SK-N-SH (cell line): Measurements from ENCODE around the gene TBX18. TPM values are rescaled to one million over a fixed set of nuclear protein-coding genes. Genes with fewer than 3 reads are reported as not detected.

Source experiments
- CTCF ChIA-PET: fragments of 300-600, 350-600 bp; formaldehyde crosslinking; extraction: SDS; loops from one replicate; lab custom pipeline; 2021; lab: Yijun Ruan, JAX
- POLR2A ChIA-PET: fragments of 350-600 bp; sonication (Branson Sonifier 250); formaldehyde crosslinking; extraction: SDS; loops from one replicate; lab custom pipeline; 2020; ENCODE audit warnings: antibody characterized with exemption, inconsistent platforms; lab: Yijun Ruan, JAX
- DNase-seq: peaks from one replicate; pipeline ENCODE4 v3.0.0; 2012
- H2AFZ ChIP-seq: fragments of 200-600 bp; sonication (generic); 2 replicates; pipeline ENCODE4 v1.8.1; 2016; ENCODE audit warnings: antibody characterized with exemption, mild to moderate bottlenecking, low read depth
- H3F3A ChIP-seq: fragments of 200-600 bp; sonication (generic); replicated peaks from 2 replicates; pipeline ENCODE3; 2016; ENCODE audit warnings: antibody characterized with exemption, mild to moderate bottlenecking; ENCODE audit not compliant: insufficient read depth
- H3K27ac ChIP-seq, 2 experiments: fragments of 200-500 bp in 1 of 2; fragments of 200-600 bp in 1 of 2; sonication (Bioruptor generic) in 1 of 2; sonication (generic), shearing (Covaris generic) in 1 of 2; 2 replicates each; pipeline versions ENCODE4 v1.5.1 to v1.6.1; 2014 to 2016; ENCODE audit warnings: low read depth in 2 of 2, inconsistent platforms in 1 of 2, low read length in 1 of 2, mild to moderate bottlenecking in 1 of 2, mixed read lengths in 1 of 2
- H3K27me3 ChIP-seq: fragments of 200-600 bp; sonication (generic), shearing (Covaris generic); 2 replicates; pipeline ENCODE4 v1.6.1; 2016; ENCODE audit warnings: mixed run types; ENCODE audit not compliant: insufficient read depth
- H3K36me3 ChIP-seq, 2 experiments: fragments of 200-500 bp in 1 of 2; fragments of 200-600 bp in 1 of 2; sonication (Bioruptor generic) in 1 of 2; sonication (generic) in 1 of 2; replicated peaks in 1 of 2; 2 replicates each; pipeline versions ENCODE3 to v1.5.1; 2014 to 2016; ENCODE audit warnings: low read length in 1 of 2, mild to moderate bottlenecking in 1 of 2; ENCODE audit not compliant: insufficient read depth in 2 of 2, control insufficient read depth in 1 of 2
- H3K4me1 ChIP-seq, 2 experiments: fragments of 200-500 bp in 1 of 2; fragments of 200-600 bp in 1 of 2; sonication (Bioruptor generic) in 1 of 2; sonication (generic), shearing (Covaris generic) in 1 of 2; 2 replicates each; pipeline versions ENCODE4 v1.5.1 to v1.6.1; 2014 to 2016; ENCODE audit warnings: low read depth in 1 of 2, low read length in 1 of 2, mixed run types in 1 of 2; ENCODE audit not compliant: insufficient read depth in 2 of 2, control insufficient read depth in 1 of 2
- H3K4me2 ChIP-seq: fragments of 200-600 bp; sonication (generic), shearing (Covaris generic); 2 replicates; pipeline ENCODE4 v1.6.1; 2017; ENCODE audit warnings: mixed run types
- H3K4me3 ChIP-seq, 2 experiments: fragments of 200-500 bp in 1 of 2; fragments of 200-600 bp in 1 of 2; sonication (Bioruptor generic) in 1 of 2; sonication (generic), shearing (Covaris generic) in 1 of 2; 2 replicates each; pipeline versions ENCODE4 v1.5.1 to v1.8.1; 2014 to 2016; ENCODE audit warnings: low read depth in 2 of 2, inconsistent platforms in 1 of 2, low read length in 1 of 2, mild to moderate bottlenecking in 1 of 2, mixed read lengths in 1 of 2, moderate library complexity in 1 of 2
- H3K79me2 ChIP-seq: fragments of 200-600 bp; sonication (generic); 2 replicates; pipeline ENCODE4 v1.8.1; 2017; ENCODE audit warnings: mild to moderate bottlenecking; ENCODE audit not compliant: insufficient read depth
- H3K9ac ChIP-seq: fragments of 200-600 bp; sonication (generic); 2 replicates; pipeline ENCODE4 v1.6.1; 2017; ENCODE audit warnings: mixed run types
- H3K9me2 ChIP-seq: fragments of 200-600 bp; sonication (generic); 2 replicates; pipeline ENCODE4 v1.6.1; 2017; ENCODE audit warnings: mixed run types
- H3K9me3 ChIP-seq: fragments of 200-600 bp; sonication (generic); 2 replicates; pipeline ENCODE4 v1.6.1; 2017; ENCODE audit warnings: mixed run types, mild to moderate bottlenecking, moderate library complexity
- H4K20me1 ChIP-seq: fragments of 200-600 bp; sonication (generic); 2 replicates; pipeline ENCODE4 v1.6.1; 2017; ENCODE audit warnings: mild to moderate bottlenecking, mixed run types; ENCODE audit not compliant: insufficient read depth
- CHD2 ChIP-seq: fragments of 150-350 bp; IDR thresholded peaks from 2 replicates; pipeline ENCODE4 v1.6.1; 2018; ENCODE audit warnings: low read length; ENCODE audit not compliant: partially characterized antibody
- FOSL2 ChIP-seq: IDR thresholded peaks from 2 replicates; pipeline ENCODE4 v1.4.0; 2012; ENCODE audit warnings: low read depth, mild to moderate bottlenecking, moderate library complexity, borderline replicate concordance
- FOXJ3 ChIP-seq: sonication (generic); formaldehyde crosslinking; IDR thresholded peaks from 2 replicates; pipeline ENCODE4 v1.5.1; 2020; ENCODE audit warnings: mild to moderate bottlenecking, missing genetic modification reagents
- FOXM1 ChIP-seq: IDR thresholded peaks from 2 replicates; pipeline ENCODE4 v1.4.0; 2012; ENCODE audit warnings: low read depth, mild to moderate bottlenecking
- GATA2 ChIP-seq: sonication (generic); formaldehyde crosslinking; IDR thresholded peaks from 2 replicates; pipeline ENCODE4 v1.5.0; 2020; ENCODE audit warnings: mild to moderate bottlenecking, missing genetic modification reagents
- NFIC ChIP-seq: IDR thresholded peaks from 2 replicates; pipeline ENCODE4 v1.4.0; 2012; ENCODE audit warnings: borderline replicate concordance
- PBX3 ChIP-seq: IDR thresholded peaks from 2 replicates; pipeline ENCODE4; 2012
- RCOR1 ChIP-seq: fragments of 150-350 bp; IDR thresholded peaks from 2 replicates; pipeline ENCODE4 v1.6.1; 2017; ENCODE audit warnings: antibody characterized with exemption, low read length
- RFX5 ChIP-seq: IDR thresholded peaks from 2 replicates; pipeline ENCODE4 v1.6.1; 2012; ENCODE audit warnings: mild to moderate bottlenecking, improper control_type of control experiment, low read length
- SMC3 ChIP-seq: IDR thresholded peaks from 2 replicates; pipeline ENCODE4 v1.6.1; 2012; ENCODE audit warnings: low read depth, low read length, improper control_type of control experiment
- TCF12 ChIP-seq: IDR thresholded peaks from 2 replicates; pipeline ENCODE4 v1.4.0; 2012
- USF1 ChIP-seq: IDR thresholded peaks from 2 replicates; pipeline ENCODE4 v1.4.0; 2012; ENCODE audit warnings: low read depth, borderline replicate concordance
- USF2 ChIP-seq: fragments of 150-350 bp; IDR thresholded peaks from 2 replicates; pipeline ENCODE4 v1.6.1; 2017; ENCODE audit warnings: antibody characterized with exemption, low read length, low read depth, borderline replicate concordance
- ZBTB33 ChIP-seq: IDR thresholded peaks from 2 replicates; pipeline ENCODE4 v1.4.0; 2012; ENCODE audit warnings: low read depth, borderline replicate concordance
- WGBS: methylation state at CpG from one replicate; pipeline ENCODE4 v1.1.6; 2017; ENCODE audit warnings: low lambda C conversion rate; 5-methylcytosine and 5-hydroxymethylcytosine counted together
- polyA plus RNA-seq, 3 experiments: library from polyadenylated mRNA; depleted of rRNA; stranded (reverse); fragments of >200 nt; gene quantifications; 2 replicates each; pipeline ENCODE4 v1.2.3, GENCODE V29; 2012

The TBX18 gene
- polyA plus RNA-seq, 1 of the 3 experiments (the other 2 are of a cell fraction): 19.3 TPM

- H3F3A ChIP-seq: no peaks in the 10 kb centered on the region
- whole genome bisulfite sequencing: 3% methylated on average over 3 of the region's 3 CpGs
- H2AFZ ChIP-seq: no peak overlapping the region
- H3K9ac ChIP-seq: no peak overlapping the region
- no peaks in the 10 kb centered on the region for H3K79me2 ChIP-seq
- ChIA-PET POLR2A (no interaction called here), CTCF (interaction anchor here (0.6 to 2.3 kb wide), 5 partner anchors 8 to 1554 kb away, joined by 3 to 9 read pairs (median 3); no protein-coding TSS in a partner anchor)
- H3K9me2 ChIP-seq: no peaks in the 10 kb centered on the region
- no peak overlapping the region for H3K27ac ChIP-seq
- no peaks in the 10 kb centered on the region for H3K9me3 ChIP-seq
- peaks cover 80% of the 10 kb centered on the region for H3K27me3 ChIP-seq
- H3K36me3 ChIP-seq: no peaks in the 10 kb centered on the region
- no peak overlapping the region for H3K4me3 ChIP-seq
- peaks cover 0 to 7% of the 10 kb centered on the region in 2 experiments; a peak in 1 of 4 replicates for H3K4me1 ChIP-seq
- DNase-seq: no peak
- no peaks in the 10 kb centered on the region for H4K20me1 ChIP-seq
- no peak overlapping the region for H3K4me2 ChIP-seq
- no peak for TF ChIP-seq FOSL2
- TF ChIP-seq RFX5: no peak
- no peak for TF ChIP-seq FOXJ3 (CRISPR knock-in tag)
- no peak for TF ChIP-seq NFIC
- TF ChIP-seq USF2: no peak
- no peak for TF ChIP-seq PBX3
- no peak for TF ChIP-seq RCOR1
- TF ChIP-seq ZBTB33: no peak
- TF ChIP-seq SMC3: no peak
- TF ChIP-seq, all 33 proteins: peak for 0
Measured at GRCh38 chr6:84775751-84776150, 11.4 kb upstream of the TBX18 start.

- peak overlapping the region; percentile 81; the same call in 1 of the 2 replicates for H3K4me2 ChIP-seq
- peaks cover 0 to 7% of the 10 kb centered on the region in 2 experiments; a peak in 1 of 4 replicates for H3K4me1 ChIP-seq
- no peaks in the 10 kb centered on the region for H4K20me1 ChIP-seq
- 1% methylated on average over 11 of the region's 14 CpGs for WGBS
- peaks cover 88% of the 10 kb centered on the region for H3K27me3 ChIP-seq
- ChIA-PET POLR2A (no interaction called here), CTCF (interaction anchor here (0.5 to 2.3 kb wide), 11 partner anchors 8 to 424 kb away, joined by 3 to 9 read pairs (median 3); partner anchors contain the start of gene TBX18)
- H3K27ac ChIP-seq: no peak overlapping the region
- peak overlapping the region; percentile 80; the same call in 1 of the 2 replicates for H2AFZ ChIP-seq
- TF ChIP-seq FOSL2 (no peak), TCF12 (no peak), FOXJ3 (CRISPR knock-in tag) (no peak), CHD2 (no peak), USF2 (no peak), GATA2 (CRISPR knock-in tag) (no peak), FOXM1 (no peak), USF1 (no peak), PBX3 (no peak)
- H3K4me3 ChIP-seq: peak overlapping the region; percentile 43 to 54
- H3K36me3 ChIP-seq: no peaks in the 10 kb centered on the region
- no peak for DNase-seq
- H3K9ac ChIP-seq: no peak overlapping the region
- H3F3A ChIP-seq: peaks cover 1% of the 10 kb centered on the region
- no peaks in the 10 kb centered on the region for H3K9me2 ChIP-seq
- H3K79me2 ChIP-seq: no peaks in the 10 kb centered on the region
- H3K9me3 ChIP-seq: no peaks in the 10 kb centered on the region
Measured at GRCh38 chr6:84774985-84775284, 10.5 kb upstream of the TBX18 start.
